ENCODE results near the gene ATP1A2. TPM values are rescaled to one million over a fixed set of nuclear protein-coding genes. Genes with fewer than 3 reads are reported as not detected.

The ATP1A2 gene
- total and polyA plus RNA-seq, 2 of the 8 experiments (the other 6 are each of a cell fraction or from before 2014, with no cell fraction given): 39.7 to 40.8 TPM

DNA sequence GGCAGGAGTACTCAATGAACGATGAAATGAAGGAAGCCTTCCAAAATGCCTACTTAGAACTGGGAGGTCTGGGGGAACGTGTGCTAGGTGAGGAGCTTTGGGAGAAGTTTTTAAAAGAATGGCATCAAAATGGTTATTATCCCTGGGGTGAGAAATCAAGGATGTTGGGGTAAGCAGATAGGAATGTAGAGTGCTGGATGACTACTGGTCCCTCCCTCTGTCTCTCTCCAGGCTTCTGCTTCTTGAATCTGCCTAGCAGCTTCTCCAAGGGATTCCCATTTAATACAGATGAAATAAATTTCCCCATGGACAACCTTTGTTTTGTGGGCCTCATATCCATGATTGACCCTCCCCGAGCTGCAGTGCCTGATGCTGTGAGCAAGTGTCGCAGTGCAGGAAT, 55.8 kb downstream of the ATP1A2 start:
- no peak overlapping the region for H2AFZ ChIP-seq (ENCODE audit: low read length)
- H2AK5ac ChIP-seq (ENCODE audit: low read depth, low read length): no peak overlapping the region
- WGBS, 2 experiments (ENCODE audit: extremely low coverage in 1 of 2, insufficient coverage in 1 of 2, insufficient read length in 1 of 2, insufficient replicate concordance in 2 of 2, low coverage in 1 of 2, low lambda C conversion rate in 2 of 2, missing lambda C conversion rate in 1 of 2): 82% methylated on average over 4 of the region's 4 CpGs; no CpG with 5 or more reads in 1 of the 2 experiments
- H3K14ac ChIP-seq (ENCODE audit: insufficient read length): no peak overlapping the region
- POLR2A ChIA-PET (ENCODE audit: partially characterized antibody): interaction anchor here (0.6 to 11.8 kb wide), 6 partner anchors 9 to 93 kb away, joined by 3 to 107 read pairs (median 6); partner anchors contain the start of gene PEA15
- H3K23me2 ChIP-seq (ENCODE audit: low read depth, low read length): peaks cover 3% of the 10 kb centered on the region; the same call in 1 of the 2 replicates
- no peak overlapping the region for H3K4ac ChIP-seq (replicated peaks; ENCODE audit: insufficient read length, low read depth, low read length)
- no peak for DNase-seq (ENCODE audit: low read depth in 1 of 2, low spot score in 2 of 2)
- no peak overlapping the region for H3K4me3 ChIP-seq (ENCODE audit: extremely low read depth in 1 of 4, insufficient read depth in 2 of 4, low read depth in 3 of 4, low read length in 4 of 4)
- H4K20me1 ChIP-seq (replicated peaks in 1 of 2; ENCODE audit: control insufficient read depth in 1 of 2, insufficient read depth in 2 of 2, low read length in 2 of 2): no peaks in the 10 kb centered on the region
- H3K79me2 ChIP-seq (ENCODE audit: control insufficient read depth in 1 of 2, insufficient read depth in 2 of 2, low read length in 2 of 2): no peaks in the 10 kb centered on the region
- H3K9me3 ChIP-seq (ENCODE audit: insufficient read depth in 2 of 2, low read depth in 1 of 2, low read length in 1 of 2): no peaks in the 10 kb centered on the region
- H3K23ac ChIP-seq (ENCODE audit: insufficient read length): no peak overlapping the region
- no peak overlapping the region for H4K8ac ChIP-seq (ENCODE audit: extremely low read depth, insufficient read depth, low read length)
- H2BK120ac ChIP-seq (replicated peaks; ENCODE audit: low read depth, low read length): peak overlapping the region; percentile 30
- CTCF ChIA-PET (ENCODE audit: partially characterized antibody): interaction anchor here (0.8 to 18.4 kb wide), 9 partner anchors 10 to 70 kb away, joined by 3 to 257 read pairs (median 10); partner anchors contain the start of genes CASQ1 and PEA15
- H3K27ac ChIP-seq (ENCODE audit: low read depth, low read length): no peak overlapping the region
- H3K9ac ChIP-seq (replicated peaks in 1 of 4; ENCODE audit: extremely low read depth in 1 of 4, low read depth in 3 of 4, low read length in 3 of 4): no peak overlapping the region
- no peaks in the 10 kb centered on the region for H3K36me3 ChIP-seq (ENCODE audit: control insufficient read depth in 2 of 4, insufficient read depth in 4 of 4, low read length in 3 of 4)
- peaks cover 12 to 28% (median 22%) of the 10 kb centered on the region in 4 experiments; a peak in 6 of 7 replicates for H3K4me1 ChIP-seq (replicated peaks in 1 of 4; ENCODE audit: control insufficient read depth in 3 of 4, insufficient read depth in 4 of 4, low read length in 3 of 4)
- no peak overlapping the region for H3K56ac ChIP-seq (replicated peaks; ENCODE audit: insufficient read length, low read depth, low read length)
- no peaks in the 10 kb centered on the region for H3K79me1 ChIP-seq (ENCODE audit: low read depth, low read length)
- peak overlapping the region; percentile 3 for H4K91ac ChIP-seq (replicated peaks; ENCODE audit: insufficient read length, low read length)
- FAIRE-seq: no peak
- H3K18ac ChIP-seq (ENCODE audit: extremely low read depth, low read length): peak overlapping the region; percentile 29; the same call in 1 of the 2 replicates
- peak overlapping the region in 1 of 2 experiments; percentile 39; a peak in 1 of 4 replicates for H3K4me2 ChIP-seq (ENCODE audit: insufficient read depth in 1 of 2, low read depth in 2 of 2, low read length in 2 of 2)
- H4K5ac ChIP-seq (ENCODE audit: insufficient read length, low read depth, low read length): no peak overlapping the region
- peak overlapping the region; percentile 10; the same call in 1 of the 2 replicates for H2BK12ac ChIP-seq (ENCODE audit: low read depth, low read length)
- H2BK5ac ChIP-seq (ENCODE audit: low read depth, low read length): peak overlapping the region; percentile 97; the same call in 1 of the 2 replicates
- peak overlapping the region; percentile 97 for H2BK20ac ChIP-seq (ENCODE audit: low read length)
- peaks cover 0 to 2% (median under 1%) of the 10 kb centered on the region in 4 experiments; a peak in 2 of 7 replicates for H3K27me3 ChIP-seq (replicated peaks in 1 of 4; ENCODE audit: control insufficient read depth in 3 of 4, extremely low read depth in 1 of 4, insufficient read depth in 3 of 4, low read length in 3 of 4)
- H2BK15ac ChIP-seq (ENCODE audit: low read length): no peak overlapping the region
- no peak for TF ChIP-seq PHF8 (conservative IDR thresholded peaks at IDR 0.05; ENCODE audit: low read depth, low read length)
- no peak for TF ChIP-seq EGR1 (IDR thresholded peaks at IDR 0.05; ENCODE audit: borderline replicate concordance, low read depth, low read length)
- no peak for TF ChIP-seq SUZ12 (IDR thresholded peaks at IDR 0.05; ENCODE audit: low read length)
- TF ChIP-seq JUND (IDR thresholded peaks at IDR 0.05; ENCODE audit: low read length): no peak
